GM21381 (cell line): ENCODE data around the gene MACROD2.

Source experiments
- ATAC-seq: cut with Tn5 transposase; IDR thresholded peaks from one replicate; pipeline ENCODE4 v1.9.1; 2021; ENCODE audit warnings: mild to moderate bottlenecking, moderate library complexity; ENCODE audit not compliant: unreplicated experiment

The MACROD2 gene

GRCh38 chr20:15227102-15227501 lies 1231.8 kb downstream of the MACROD2 start:
- no peak for ATAC-seq

- no peak for ATAC-seq
Observed at GRCh38 chr20:15232243-15232642, 1236.9 kb downstream of the MACROD2 start.

- no peak for ATAC-seq
Observed at GRCh38 chr20:15235471-15236198, 1240.3 kb downstream of the MACROD2 start.

- peak; percentile 80 for ATAC-seq
Observed at GRCh38 chr20:15236812-15237211, 1241.5 kb downstream of the MACROD2 start.

GRCh38 chr20:15239542-15240206 lies 1244.4 kb downstream of the MACROD2 start:
- ATAC-seq, result no peak

GRCh38 chr20:15240801-15241200 lies 1245.5 kb downstream of the MACROD2 start:
- ATAC-seq, result no peak

GRCh38 chr20:15241681-15242080 lies 1246.4 kb downstream of the MACROD2 start:
- no peak for ATAC-seq

GRCh38 chr20:15242773-15243172 lies 1247.5 kb downstream of the MACROD2 start:
- no peak for ATAC-seq

- ATAC-seq, result no peak
Observed at GRCh38 chr20:15245896-15246295, 1250.6 kb downstream of the MACROD2 start.

GRCh38 chr20:15248618-15249395 lies 1253.5 kb downstream of the MACROD2 start:
- ATAC-seq, result no peak

GRCh38 chr20:15251171-15251570 lies 1255.9 kb downstream of the MACROD2 start:
- no peak for ATAC-seq

- ATAC-seq, result no peak
Observed at GRCh38 chr20:15252304-15252703, 1257.0 kb downstream of the MACROD2 start.

GRCh38 chr20:15253431-15253830 lies 1258.1 kb downstream of the MACROD2 start:
- ATAC-seq, result no peak

GRCh38 chr20:15256676-15257568 lies 1261.6 kb downstream of the MACROD2 start:
- no peak for ATAC-seq

- ATAC-seq, result no peak
Observed at GRCh38 chr20:15257569-15257870, 1262.2 kb downstream of the MACROD2 start.

- no peak for ATAC-seq
Observed at GRCh38 chr20:15265581-15266309, 1270.4 kb downstream of the MACROD2 start.

GRCh38 chr20:15267935-15268334 lies 1272.6 kb downstream of the MACROD2 start:
- ATAC-seq, result no peak

- ATAC-seq, result no peak
Observed at GRCh38 chr20:15278041-15278440, 1282.7 kb downstream of the MACROD2 start.

- ATAC-seq, result no peak
Observed at GRCh38 chr20:15287329-15287728, 1292.0 kb downstream of the MACROD2 start.

- ATAC-seq, result no peak
Observed at GRCh38 chr20:15288106-15288505, 1292.8 kb downstream of the MACROD2 start.
